Stomach smooth muscle (tissue), 2 donors: ENCODE results near the gene PML.
"Not testable (repeated sequence)": the region's sequence is repeated elsewhere in the genome, so short reads cannot be mapped to it uniquely, and the experiment has no call there.

Source experiments
- H3K27ac ChIP-seq: one replicate; pipeline ENCODE4 v1.7.0; 2013; ENCODE audit warnings: mild to moderate bottlenecking, low read length, inconsistent platforms
- H3K27me3 ChIP-seq, 2 donors: one replicate each; pipeline ENCODE4 v1.7.0; 2013; ENCODE audit warnings: low read length in 2 of 2; ENCODE audit not compliant: insufficient read depth in 2 of 2, control insufficient read depth in 1 of 2
- H3K36me3 ChIP-seq, 2 donors: one replicate each; pipeline ENCODE4 v1.7.0; 2013; ENCODE audit warnings: low read length in 2 of 2; ENCODE audit not compliant: control insufficient read depth in 2 of 2, insufficient read depth in 2 of 2
- H3K4me1 ChIP-seq: one replicate; pipeline ENCODE4 v1.7.0; 2013; ENCODE audit warnings: low read length; ENCODE audit not compliant: control insufficient read depth, insufficient read depth
- H3K4me3 ChIP-seq, 2 donors: one replicate each; pipeline ENCODE4 v1.7.0; 2013; ENCODE audit warnings: low read length in 2 of 2
- H3K9ac ChIP-seq, 2 donors: one replicate each; pipeline ENCODE4 v1.7.0; 2013; ENCODE audit warnings: low read length in 2 of 2, mild to moderate bottlenecking in 1 of 2
- H3K9me3 ChIP-seq, 2 donors: one replicate each; pipeline ENCODE4 v1.7.0; 2013; ENCODE audit warnings: low read length in 2 of 2; ENCODE audit not compliant: control insufficient read depth in 2 of 2
- donor health status: healthy.
- donor health status: Pancreatic carcinoma.

Gene PML

DNA sequence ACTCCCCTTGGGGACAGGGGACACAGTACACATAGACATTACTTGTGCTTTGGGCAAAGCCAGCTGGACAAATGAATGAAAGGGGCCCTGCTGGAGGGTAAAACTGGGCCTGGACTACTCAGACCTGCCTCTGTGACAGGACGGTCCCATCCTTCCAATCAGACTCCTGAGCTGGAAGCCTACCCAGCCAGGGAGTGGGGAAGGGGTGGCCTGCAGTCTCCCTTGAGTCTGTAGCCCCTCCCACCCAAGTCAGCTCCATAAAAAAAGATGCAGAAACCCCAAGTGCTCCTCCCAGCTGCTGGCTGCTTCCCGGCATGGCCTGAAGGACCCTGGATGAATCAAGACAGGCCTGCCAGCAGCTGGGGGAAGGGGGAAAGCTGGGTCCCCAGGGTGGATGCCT, 100.1 kb downstream of the PML start:
- H3K9ac ChIP-seq, H3K36me3 ChIP-seq, H3K4me3 ChIP-seq, H3K27me3 ChIP-seq, H3K27ac ChIP-seq, H3K4me1 ChIP-seq, H3K9me3 ChIP-seq: not testable (repeated sequence)

DNA sequence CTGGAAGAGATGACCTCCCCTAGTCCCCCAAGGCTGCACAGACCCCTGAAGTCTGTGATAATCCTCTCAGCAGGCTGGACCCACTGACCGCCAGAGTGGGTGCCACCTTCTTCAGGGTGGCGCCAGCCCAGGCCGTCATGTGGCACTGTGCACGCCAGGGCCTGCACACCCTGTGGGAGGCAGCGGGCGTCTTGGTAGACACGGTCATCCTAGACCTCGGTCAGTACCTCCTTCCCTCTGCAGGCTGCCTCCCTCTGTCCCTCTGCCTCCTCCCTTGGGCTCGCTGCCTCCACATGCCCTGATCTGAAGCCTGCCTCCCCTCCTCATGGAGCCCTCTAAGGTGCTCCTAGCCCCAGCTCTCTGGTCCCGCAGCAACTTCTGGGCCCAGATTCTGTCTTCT, 101.1 kb downstream of the PML start:
- H3K27me3 ChIP-seq, H3K4me3 ChIP-seq: not testable (repeated sequence)

GRCh38 chr15:74096753-74097474, 102.4 kb downstream of the PML start:
- not testable (repeated sequence) for H3K27ac ChIP-seq, H3K27me3 ChIP-seq, H3K4me1 ChIP-seq, H3K4me3 ChIP-seq, H3K36me3 ChIP-seq, H3K9ac ChIP-seq, H3K9me3 ChIP-seq

More for the DNA sequence above, 101.1 kb downstream of the PML start:
- not testable (repeated sequence) for H3K36me3 ChIP-seq, H3K4me1 ChIP-seq, H3K9me3 ChIP-seq, H3K9ac ChIP-seq, H3K27ac ChIP-seq
